ENCODE measurements around the gene MEIS3.

- TF ChIP-seq CTCF (tag by site-specific recombination; IDR thresholded peaks at IDR 0.05) (no peak), BCL11B (tag by site-specific recombination; IDR thresholded peaks at IDR 0.05; ENCODE audit: low read depth) (no peak), ZBTB21 (tag by site-specific recombination; IDR thresholded peaks at IDR 0.05) (no peak), ZNF157 (tag by site-specific recombination; IDR thresholded peaks at IDR 0.05) (no peak), ZNF660 (tag by site-specific recombination; IDR thresholded peaks at IDR 0.05) (no peak), ZBTB11 (tag by site-specific recombination; conservative IDR thresholded peaks at IDR 0.05; ENCODE audit: low read depth) (no peak), SP2 (tag by site-specific recombination; IDR thresholded peaks at IDR 0.05) (no peak), ZNF398 (tag by site-specific recombination; IDR thresholded peaks at IDR 0.05) (no peak), TRIM28 (IDR thresholded peaks at IDR 0.05; ENCODE audit: borderline replicate concordance, low read length) (no peak), PATZ1 (tag by site-specific recombination; IDR thresholded peaks at IDR 0.05) (no peak), YY2 (tag by site-specific recombination; IDR thresholded peaks at IDR 0.05) (no peak), MZF1 (tag by site-specific recombination; IDR thresholded peaks at IDR 0.05; ENCODE audit: borderline replicate concordance) (no peak), ZNF701 (tag by site-specific recombination; IDR thresholded peaks at IDR 0.05) (no peak)
Measured at GRCh38 chr19:47357788-47358680, 61.3 kb downstream of the MEIS3 start.

Measured in HEK293 (cell line).